GM12892 (cell line): Measurements from ENCODE around the gene RPS26.
A peak's percentile ranks its signal among the peaks of the same experiment; 100 is the strongest.

Source experiments
- DNase-seq: peaks from one replicate; pipeline ENCODE4 v3.0.0; 2011; ENCODE audit not compliant: insufficient read length
- FAIRE-seq: peaks from 2 replicates; lab custom pipeline; 2011; peaks lifted over from hg19 to GRCh38; lab: Jason Lieb, UNC
- POLR2A ChIP-seq: IDR thresholded peaks from 2 replicates; pipeline ENCODE4 v1.6.1; 2011; ENCODE audit warnings: low read depth, low read length, control low read depth
- POLR2AphosphoS5 ChIP-seq: IDR thresholded peaks from 2 replicates; pipeline ENCODE4 v1.6.1; 2011; ENCODE audit warnings: low read depth, low read length, control low read depth
- TAF1 ChIP-seq: IDR thresholded peaks from 2 replicates; pipeline ENCODE4 v1.6.1; 2011; ENCODE audit warnings: low read depth, mild to moderate bottlenecking, control low read depth, low read length, borderline replicate concordance

The RPS26 gene

GRCh38 chr12:56007564-56008559, 33.9 kb upstream of the RPS26 start:
- TF ChIP-seq POLR2AphosphoS5 (no peak), TAF1 (no peak), POLR2A (no peak)
- FAIRE-seq: no peak
- DNase-seq: peak; percentile 82

GRCh38 chr12:56010111-56010570, 31.6 kb upstream of the RPS26 start:
- DNase-seq (no peak), FAIRE-seq (no peak)
- TF ChIP-seq POLR2A (no peak), TAF1 (no peak), POLR2AphosphoS5 (no peak)

GRCh38 chr12:56011509-56012090, 30.1 kb upstream of the RPS26 start:
- no peak for TF ChIP-seq POLR2A
- TF ChIP-seq POLR2AphosphoS5: no peak
- no peak for TF ChIP-seq TAF1
- DNase-seq (no peak), FAIRE-seq (no peak)

- FAIRE-seq (no peak), DNase-seq (no peak)
- TF ChIP-seq TAF1 (no peak), POLR2A (no peak), POLR2AphosphoS5 (no peak)
Observed at GRCh38 chr12:56013482-56013881, 28.2 kb upstream of the RPS26 start.

- FAIRE-seq (no peak), DNase-seq (no peak)
- TF ChIP-seq POLR2A (no peak), TAF1 (no peak), POLR2AphosphoS5 (no peak)
Observed at GRCh38 chr12:56014205-56014604, 27.5 kb upstream of the RPS26 start.

GRCh38 chr12:56017181-56017580, 24.5 kb upstream of the RPS26 start:
- FAIRE-seq: no peak
- no peak for DNase-seq
- no peak for TF ChIP-seq POLR2AphosphoS5
- TF ChIP-seq POLR2A: no peak
- no peak for TF ChIP-seq TAF1

GRCh38 chr12:56018356-56018755, 23.4 kb upstream of the RPS26 start:
- DNase-seq (no peak), FAIRE-seq (no peak)
- TF ChIP-seq POLR2A (no peak), TAF1 (no peak), POLR2AphosphoS5 (no peak)

- no peak for DNase-seq
- TF ChIP-seq POLR2AphosphoS5: no peak
- TF ChIP-seq POLR2A: no peak
- no peak for FAIRE-seq
Observed at GRCh38 chr12:56020423-56021184, 21.1 kb upstream of the RPS26 start, which contains the start of gene IKZF4. TSS of gene IKZF4 (plus strand) at chr12:56021043. CDS start at chr12:56021494, 451 bp downstream.

- DNase-seq (no peak), FAIRE-seq (no peak)
- no peak for TF ChIP-seq POLR2A
- no peak for TF ChIP-seq POLR2AphosphoS5
- TF ChIP-seq TAF1: no peak
Observed at GRCh38 chr12:56021889-56022497, 19.7 kb upstream of the RPS26 start.

- no peak for TF ChIP-seq POLR2AphosphoS5
- no peak for TF ChIP-seq POLR2A
- TF ChIP-seq TAF1: no peak
- DNase-seq (no peak), FAIRE-seq (no peak)
Observed at GRCh38 chr12:56028511-56029165, 13.1 kb upstream of the RPS26 start.
